GM19455 (cell line): ENCODE data around the gene PUM1.
"Not testable (repeated sequence)": the region's sequence is repeated elsewhere in the genome, so short reads cannot be mapped to it uniquely, and the experiment has no call there.

Experiments
- ATAC-seq: cut with Tn5 transposase; IDR thresholded peaks from one replicate; pipeline ENCODE4 v1.9.1; 2021; ENCODE audit not compliant: unreplicated experiment

Gene PUM1

GRCh38 chr1:30935758-30936157 lies 129.8 kb downstream of the PUM1 start:
- not testable (repeated sequence) for ATAC-seq

- no peak for ATAC-seq
These were observed 130.9 kb downstream of the PUM1 start for GRCh38 chr1:30934613-30935012.

GRCh38 chr1:30933874-30934252 lies 131.7 kb downstream of the PUM1 start:
- ATAC-seq: no peak

- no peak for ATAC-seq
These were observed 134.8 kb downstream of the PUM1 start for GRCh38 chr1:30930631-30931173.

GRCh38 chr1:30929944-30930525 lies 135.5 kb downstream of the PUM1 start:
- ATAC-seq: no peak

- ATAC-seq: no peak
These were observed 136.2 kb downstream of the PUM1 start for GRCh38 chr1:30929135-30929889.

GRCh38 chr1:30928789-30929134 lies 136.8 kb downstream of the PUM1 start:
- ATAC-seq: no peak

- ATAC-seq: no peak
These were observed 137.3 kb downstream of the PUM1 start for GRCh38 chr1:30928171-30928570.

GRCh38 chr1:30927448-30927847 lies 138.1 kb downstream of the PUM1 start:
- ATAC-seq: no peak

GRCh38 chr1:30923597-30923996 lies 141.9 kb downstream of the PUM1 start:
- no peak for ATAC-seq

GRCh38 chr1:30920827-30921226 lies 144.7 kb downstream of the PUM1 start:
- ATAC-seq: no peak

- ATAC-seq: no peak
These were observed 146.3 kb downstream of the PUM1 start for GRCh38 chr1:30919025-30919881.

GRCh38 chr1:30916296-30916695 lies 149.2 kb downstream of the PUM1 start:
- no peak for ATAC-seq

GRCh38 chr1:30915491-30916230 lies 149.9 kb downstream of the PUM1 start:
- no peak for ATAC-seq

GRCh38 chr1:30914931-30915330 lies 150.6 kb downstream of the PUM1 start:
- ATAC-seq: no peak

GRCh38 chr1:30914587-30914922 lies 151.0 kb downstream of the PUM1 start:
- ATAC-seq: no peak

GRCh38 chr1:30912913-30913652 lies 152.4 kb downstream of the PUM1 start:
- ATAC-seq: no peak

- no peak for ATAC-seq
These were observed 153.3 kb downstream of the PUM1 start for GRCh38 chr1:30912224-30912623.

GRCh38 chr1:30911059-30911954 lies 154.2 kb downstream of the PUM1 start:
- ATAC-seq: no peak
